ENCODE measurements around the gene PPP1R12C. TPM values are rescaled to one million over a fixed set of nuclear protein-coding genes. Genes with fewer than 3 reads are reported as not detected.

PPP1R12C gene
- total and polyA plus RNA-seq, 2 experiments from 2014 or later = 16.4 to 66.9 TPM

DNA sequence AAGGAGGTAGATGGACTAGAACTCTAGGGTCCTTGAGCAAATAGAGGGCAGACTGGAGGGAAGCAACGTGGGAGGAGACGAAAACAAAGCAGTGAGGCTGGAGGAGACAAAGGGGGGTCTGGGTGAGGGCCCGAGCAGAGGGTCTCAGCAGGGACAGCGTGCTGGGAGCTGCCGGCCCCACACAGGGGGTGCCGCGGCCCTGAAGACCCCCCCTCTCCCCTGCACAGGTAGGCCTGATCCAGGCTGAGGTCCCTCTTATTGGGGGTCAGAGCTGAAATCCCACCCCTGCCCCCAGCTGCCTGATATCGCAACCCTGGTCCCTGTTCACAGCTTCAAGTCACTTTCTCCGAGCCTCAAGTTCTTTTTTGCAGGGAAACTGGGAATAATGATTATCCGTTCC, 33.0 kb downstream of the PPP1R12C start:
- H3K27me3 ChIP-seq (replicated peaks; ENCODE audit: insufficient read depth) = peaks cover 71% of the 10 kb centered on the region
- H3K4me3 ChIP-seq = no peak overlapping the region
- 65 to 67% methylated on average over 10 of the region's 10 CpGs for WGBS, 2 experiments (ENCODE audit: low coverage in 1 of 2, low lambda C conversion rate in 2 of 2, missing lambda C conversion rate in 2 of 2)
- H3K4me2 ChIP-seq (ENCODE audit: unreplicated experiment) = no peak overlapping the region
- H3K9me3 ChIP-seq (ENCODE audit: low read depth) = no peaks in the 10 kb centered on the region
- 0 out of 2 replicates have a peak, but pooled peaks cover 1% of the 10 kb centered on the region for H3F3A ChIP-seq (ENCODE audit: insufficient read depth)
- no peaks in the 10 kb centered on the region for H3K9me2 ChIP-seq (ENCODE audit: insufficient read depth)
- H3K36me3 ChIP-seq (ENCODE audit: low read depth) = no peaks in the 10 kb centered on the region
- no peaks in the 10 kb centered on the region for H3K79me2 ChIP-seq (ENCODE audit: insufficient read depth)
- no peak for TF ChIP-seq EZH2 (IDR thresholded peaks at IDR 0.05; ENCODE audit: insufficient read depth, poor library complexity, severe bottlenecking)
- TF ChIP-seq EZH2phosphoT487 (IDR thresholded peaks at IDR 0.05; ENCODE audit: insufficient read depth, low read depth) = no peak
- H3K4me1 ChIP-seq (ENCODE audit: insufficient read depth) = peaks cover 6% of the 10 kb centered on the region; the same call in 1 of the 2 replicates
- H2AFZ ChIP-seq = no peak overlapping the region
- H4K20me1 ChIP-seq (ENCODE audit: insufficient read depth) = no peaks in the 10 kb centered on the region
- no peak overlapping the region for H3K9ac ChIP-seq
- DNase-seq = no peak
- in situ Hi-C loops (cut with MboI) = no loop called here
- H3K27ac ChIP-seq = no peak overlapping the region

DNA sequence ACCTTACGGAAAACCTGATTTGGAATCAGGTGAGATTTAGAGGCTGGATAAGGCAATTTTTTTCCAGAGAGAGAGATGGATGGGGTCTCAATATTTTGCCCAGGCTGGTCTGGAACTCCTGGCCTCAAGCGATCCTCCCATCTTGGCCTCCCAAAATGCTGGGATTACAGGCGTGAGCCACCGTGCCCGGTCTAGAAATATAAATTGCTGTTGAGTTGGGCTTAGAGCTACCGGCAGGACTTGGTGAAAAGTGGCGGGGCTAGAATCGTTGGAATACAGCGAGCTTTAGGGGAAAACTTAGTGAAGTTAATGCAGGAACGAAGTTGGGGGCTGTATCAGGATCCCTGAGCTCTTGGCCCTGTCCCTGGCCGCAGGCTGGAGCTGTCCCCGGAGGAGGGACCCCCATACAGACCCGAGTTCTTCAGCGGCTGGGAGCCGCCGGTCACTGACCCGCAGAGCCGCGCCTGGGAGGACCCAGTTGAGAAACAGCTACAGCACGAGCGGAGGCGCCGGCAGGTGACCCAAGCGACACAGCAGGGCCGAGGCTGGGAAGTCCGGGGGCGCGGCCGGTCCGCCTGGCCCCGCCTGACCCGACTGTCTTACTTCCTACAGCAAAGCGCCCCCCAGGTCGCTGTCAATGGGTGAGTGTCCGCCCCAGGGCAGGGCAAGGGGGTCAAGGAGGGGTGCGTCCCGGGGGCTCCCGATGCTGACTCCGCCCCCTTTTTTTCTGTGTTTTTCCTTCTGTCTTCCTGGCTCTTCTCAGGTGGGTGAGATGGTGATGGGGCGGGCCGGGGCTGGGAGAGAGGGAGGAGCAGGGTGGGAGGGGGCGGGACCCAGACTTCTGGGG, 34.2 kb downstream of the PPP1R12C start:
- Histone ChIP-seq H3K4me1 (ENCODE audit: insufficient read depth) (peaks cover 6% of the 10 kb centered on the region; the same call in 1 of the 2 replicates), H3K9ac (no peak overlapping the region), H3K4me3 (no peak overlapping the region), H3K4me2 (ENCODE audit: unreplicated experiment) (no peak overlapping the region), H3K9me2 (ENCODE audit: insufficient read depth) (no peaks in the 10 kb centered on the region), H3K27ac (no peak overlapping the region), H3K36me3 (ENCODE audit: low read depth) (no peaks in the 10 kb centered on the region), H2AFZ (no peak overlapping the region), H3K9me3 (ENCODE audit: low read depth) (no peaks in the 10 kb centered on the region), H3F3A (ENCODE audit: insufficient read depth) (no peaks in the 10 kb centered on the region), H3K27me3 (replicated peaks; ENCODE audit: insufficient read depth) (peaks cover 72% of the 10 kb centered on the region), H3K79me2 (ENCODE audit: insufficient read depth) (no peaks in the 10 kb centered on the region), H4K20me1 (ENCODE audit: insufficient read depth) (no peaks in the 10 kb centered on the region)
- 11 to 15% methylated on average over 40 to 41 of the region's 42 CpGs for WGBS, 2 experiments (ENCODE audit: low coverage in 1 of 2, low lambda C conversion rate in 2 of 2, missing lambda C conversion rate in 2 of 2)
- in situ Hi-C loops (cut with MboI) = no loop called here
- DNase-seq = no peak
- peak; percentile 85 for TF ChIP-seq EZH2 (IDR thresholded peaks at IDR 0.05; ENCODE audit: insufficient read depth, poor library complexity, severe bottlenecking)
- TF ChIP-seq EZH2phosphoT487 (IDR thresholded peaks at IDR 0.05; ENCODE audit: insufficient read depth, low read depth) = 0 out of 2 replicates have a peak, but pooled peaks have one; percentile 63

DNA sequence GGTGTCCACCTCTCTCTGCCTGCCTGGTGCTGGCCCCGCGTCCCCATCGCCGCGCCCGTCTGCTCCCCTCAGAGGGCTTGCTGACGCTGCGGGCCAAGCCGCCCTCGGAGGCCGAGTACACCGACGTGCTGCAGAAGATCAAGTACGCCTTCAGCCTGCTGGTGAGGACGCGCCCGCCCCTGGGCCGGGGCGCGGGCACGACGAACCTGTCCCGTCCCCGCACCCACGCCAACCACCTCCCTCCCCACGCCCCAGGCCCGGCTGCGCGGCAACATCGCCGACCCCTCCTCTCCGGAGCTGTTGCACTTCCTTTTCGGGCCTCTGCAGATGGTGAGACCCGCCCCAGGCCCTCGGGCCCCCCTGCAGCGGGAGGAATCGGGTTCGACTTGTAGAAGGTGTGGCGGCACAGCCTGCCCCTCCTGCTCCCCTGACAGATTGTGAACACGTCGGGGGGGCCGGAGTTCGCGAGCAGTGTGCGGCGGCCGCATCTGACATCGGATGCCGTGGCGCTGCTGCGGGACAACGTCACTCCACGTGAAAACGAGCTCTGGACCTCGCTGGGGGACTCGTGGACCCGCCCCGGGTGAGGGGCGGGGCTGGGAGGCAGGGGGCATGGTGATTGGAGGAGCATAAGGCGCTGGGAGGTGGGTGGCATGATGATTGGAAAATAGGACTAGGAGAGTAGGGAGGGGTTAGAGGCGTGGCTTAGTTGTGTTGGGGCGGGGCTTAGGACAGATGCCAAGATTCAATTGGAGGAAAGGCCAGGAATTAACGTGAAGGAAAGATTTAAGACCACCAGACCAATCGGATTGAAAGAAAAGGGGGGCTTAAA, 35.2 kb downstream of the PPP1R12C start:
- Histone ChIP-seq H3K9ac (no peak overlapping the region), H3K4me3 (no peak overlapping the region), H3F3A (ENCODE audit: insufficient read depth) (no peaks in the 10 kb centered on the region), H3K27ac (no peak overlapping the region), H3K9me3 (ENCODE audit: low read depth) (no peaks in the 10 kb centered on the region), H3K4me1 (ENCODE audit: insufficient read depth) (no peaks in the 10 kb centered on the region), H3K79me2 (ENCODE audit: insufficient read depth) (no peaks in the 10 kb centered on the region), H4K20me1 (ENCODE audit: insufficient read depth) (no peaks in the 10 kb centered on the region), H3K27me3 (replicated peaks; ENCODE audit: insufficient read depth) (peaks cover 72% of the 10 kb centered on the region), H3K4me2 (ENCODE audit: unreplicated experiment) (no peak overlapping the region), H2AFZ (no peak overlapping the region), H3K9me2 (ENCODE audit: insufficient read depth) (no peaks in the 10 kb centered on the region), H3K36me3 (ENCODE audit: low read depth) (no peaks in the 10 kb centered on the region)
- DNase-seq = peak; percentile 46
- in situ Hi-C loops (cut with MboI) = no loop called here
- 15% methylated on average over 63 of the region's 64 CpGs for WGBS, 2 experiments (ENCODE audit: low coverage in 1 of 2, low lambda C conversion rate in 2 of 2, missing lambda C conversion rate in 2 of 2)
- TF ChIP-seq EZH2 (IDR thresholded peaks at IDR 0.05; ENCODE audit: insufficient read depth, poor library complexity, severe bottlenecking) (peak; percentile 56), EZH2phosphoT487 (IDR thresholded peaks at IDR 0.05; ENCODE audit: insufficient read depth, low read depth) (no peak)

- Histone ChIP-seq H3K9me3 (ENCODE audit: low read depth) (no peaks in the 10 kb centered on the region), H3K79me2 (ENCODE audit: insufficient read depth) (no peaks in the 10 kb centered on the region), H3K4me1 (ENCODE audit: insufficient read depth) (no peaks in the 10 kb centered on the region), H3K27ac (no peak overlapping the region), H2AFZ (no peak overlapping the region), H3K9me2 (ENCODE audit: insufficient read depth) (no peaks in the 10 kb centered on the region), H3K36me3 (ENCODE audit: low read depth) (no peaks in the 10 kb centered on the region), H3K4me3 (no peak overlapping the region), H3K4me2 (ENCODE audit: unreplicated experiment) (no peak overlapping the region), H4K20me1 (ENCODE audit: insufficient read depth) (no peaks in the 10 kb centered on the region), H3K27me3 (replicated peaks; ENCODE audit: insufficient read depth) (peaks cover 72% of the 10 kb centered on the region), H3K9ac (no peak overlapping the region), H3F3A (ENCODE audit: insufficient read depth) (no peaks in the 10 kb centered on the region)
- DNase-seq = no peak
- TF ChIP-seq EZH2 (IDR thresholded peaks at IDR 0.05; ENCODE audit: insufficient read depth, poor library complexity, severe bottlenecking) (no peak), EZH2phosphoT487 (IDR thresholded peaks at IDR 0.05; ENCODE audit: insufficient read depth, low read depth) (no peak)
- in situ Hi-C loops (cut with MboI) = no loop called here
- 6 to 7% methylated on average over 17 to 20 of the region's 22 CpGs for WGBS, 2 experiments (ENCODE audit: low coverage in 1 of 2, low lambda C conversion rate in 2 of 2, missing lambda C conversion rate in 2 of 2)
These were observed 35.7 kb downstream of the PPP1R12C start for GRCh38 chr19:55081770-55082019.

Data from GM23248 (cell line).